Measurements from ENCODE around the gene ELN.

DNA sequence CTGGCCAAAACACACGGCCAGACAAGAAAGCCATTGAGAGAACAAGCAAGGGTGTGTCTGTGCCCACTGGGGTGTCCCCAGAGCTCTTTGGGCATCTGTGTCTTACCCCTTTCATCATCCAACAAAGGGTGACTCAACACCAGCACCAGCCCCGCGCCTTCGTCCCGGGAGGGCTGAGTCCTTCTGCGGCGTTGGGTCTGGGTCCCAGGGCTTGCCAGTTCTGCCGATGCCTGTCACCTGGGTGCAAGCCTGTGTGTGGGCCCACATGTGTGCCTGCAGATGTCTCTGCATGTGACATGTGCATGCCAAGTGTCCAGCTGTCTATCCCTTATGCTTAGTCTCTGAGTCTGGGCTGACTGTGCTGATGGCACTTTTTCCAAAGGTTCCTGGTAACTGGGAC is 24.4 kb upstream of the ELN start:
- TF ChIP-seq, protein P1, sequence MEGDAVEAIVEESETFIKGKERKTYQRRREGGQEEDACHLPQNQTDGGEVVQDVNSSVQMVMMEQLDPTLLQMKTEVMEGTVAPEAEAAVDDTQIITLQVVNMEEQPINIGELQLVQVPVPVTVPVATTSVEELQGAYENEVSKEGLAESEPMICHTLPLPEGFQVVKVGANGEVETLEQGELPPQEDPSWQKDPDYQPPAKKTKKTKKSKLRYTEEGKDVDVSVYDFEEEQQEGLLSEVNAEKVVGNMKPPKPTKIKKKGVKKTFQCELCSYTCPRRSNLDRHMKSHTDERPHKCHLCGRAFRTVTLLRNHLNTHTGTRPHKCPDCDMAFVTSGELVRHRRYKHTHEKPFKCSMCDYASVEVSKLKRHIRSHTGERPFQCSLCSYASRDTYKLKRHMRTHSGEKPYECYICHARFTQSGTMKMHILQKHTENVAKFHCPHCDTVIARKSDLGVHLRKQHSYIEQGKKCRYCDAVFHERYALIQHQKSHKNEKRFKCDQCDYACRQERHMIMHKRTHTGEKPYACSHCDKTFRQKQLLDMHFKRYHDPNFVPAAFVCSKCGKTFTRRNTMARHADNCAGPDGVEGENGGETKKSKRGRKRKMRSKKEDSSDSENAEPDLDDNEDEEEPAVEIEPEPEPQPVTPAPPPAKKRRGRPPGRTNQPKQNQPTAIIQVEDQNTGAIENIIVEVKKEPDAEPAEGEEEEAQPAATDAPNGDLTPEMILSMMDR (IDR thresholded peaks at IDR 0.05; ENCODE audit: low read depth, low read length), result no peak
- no peak for TF ChIP-seq EZH2phosphoT487 (IDR thresholded peaks at IDR 0.05; ENCODE audit: low read depth)
